GM18505 (cell line): Measurements from ENCODE around the gene C3orf18.

Source experiments
- ATAC-seq: cut with Tn5 transposase; IDR thresholded peaks from one replicate; pipeline ENCODE4 v1.9.1; 2021; ENCODE audit not compliant: unreplicated experiment
- POLR2A ChIP-seq: IDR thresholded peaks from 4 replicates; pipeline ENCODE4 v1.6.1; 2011; ENCODE audit warnings: borderline replicate concordance; ENCODE audit not compliant: insufficient read depth, insufficient read length; ENCODE audit errors: extremely low read depth

C3orf18 gene

DNA sequence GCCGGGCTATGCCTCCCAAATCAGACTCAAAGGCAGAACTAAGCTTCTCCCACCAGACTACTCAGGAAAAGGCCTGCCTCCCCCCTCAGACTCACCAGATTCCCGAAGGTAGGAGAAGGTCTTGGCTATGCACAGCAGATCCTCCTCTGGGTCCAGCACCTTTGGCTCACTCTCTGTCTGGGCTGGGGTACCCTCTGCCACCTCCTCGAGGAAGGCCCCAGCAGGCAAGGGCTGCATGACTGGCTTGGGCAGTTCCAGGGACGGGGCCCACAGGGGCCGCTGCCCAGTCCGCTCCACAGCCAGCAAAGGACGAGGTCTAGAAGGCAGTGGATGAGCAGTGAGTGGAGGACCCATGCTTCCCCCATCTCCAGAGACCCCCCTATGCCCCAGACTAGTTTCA, 40.7 kb upstream of the C3orf18 start:
- no peak for ATAC-seq
- no peak for TF ChIP-seq POLR2A

DNA sequence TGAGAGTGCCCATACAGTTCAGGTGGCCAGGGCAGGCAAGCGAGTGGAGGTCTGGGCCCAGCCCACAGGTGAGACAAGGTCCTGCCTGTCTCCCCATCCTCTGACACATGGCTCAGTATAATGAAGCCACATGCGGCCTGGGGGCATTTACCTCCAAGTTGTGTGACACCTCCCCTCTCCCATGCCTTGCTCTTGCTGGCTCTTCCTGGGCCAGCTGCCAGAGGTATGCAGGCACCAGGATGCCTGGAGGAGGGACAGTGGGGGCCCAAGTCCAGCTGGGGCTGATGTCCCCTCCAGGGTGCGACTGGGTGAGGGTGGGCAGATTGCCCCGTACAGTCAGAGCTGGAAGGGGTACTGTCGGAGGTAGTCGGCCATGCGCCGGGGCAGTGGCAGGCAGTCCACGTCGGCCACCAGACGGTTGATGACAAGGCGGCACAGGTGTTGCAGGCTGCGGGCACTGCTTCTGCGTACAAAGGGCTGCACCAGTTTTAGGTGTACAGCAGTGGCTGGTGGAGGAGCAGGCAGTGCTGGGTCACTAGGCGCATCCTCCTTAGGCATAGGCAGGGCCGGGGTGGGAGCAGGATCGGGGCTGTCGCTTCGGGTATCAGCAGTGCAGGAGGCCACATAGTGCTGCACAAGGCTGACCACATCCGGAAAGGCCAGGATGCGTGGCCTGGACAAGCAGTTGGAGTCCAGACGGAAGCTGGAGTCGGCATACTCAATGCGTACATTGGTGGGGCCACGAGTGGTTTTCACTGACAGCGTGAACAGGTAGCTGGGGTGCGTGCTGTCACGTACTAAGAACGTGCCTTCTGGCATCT, 39.9 kb upstream of the C3orf18 start:
- TF ChIP-seq POLR2A, result no peak
- no peak for ATAC-seq

DNA sequence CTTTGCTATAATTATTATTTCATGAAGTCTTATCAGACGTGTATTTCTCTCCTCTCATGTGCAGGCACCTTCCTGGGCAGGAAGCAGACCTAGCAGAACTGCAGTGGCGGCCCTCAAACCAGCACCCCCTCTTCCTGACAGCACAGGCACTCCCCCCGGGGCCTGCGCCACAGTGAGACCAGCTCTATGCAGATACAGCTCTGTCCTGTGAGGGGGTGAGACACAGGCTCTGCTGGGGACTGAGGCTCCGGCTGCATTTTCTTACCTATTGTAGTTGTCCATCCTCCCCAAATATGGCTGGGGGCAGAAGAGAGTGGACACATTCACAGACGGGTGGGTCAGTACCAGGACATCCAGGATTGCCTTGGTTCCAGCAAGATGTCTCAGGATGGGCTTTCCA, 39.0 kb upstream of the C3orf18 start:
- ATAC-seq, result no peak
- no peak for TF ChIP-seq POLR2A

DNA sequence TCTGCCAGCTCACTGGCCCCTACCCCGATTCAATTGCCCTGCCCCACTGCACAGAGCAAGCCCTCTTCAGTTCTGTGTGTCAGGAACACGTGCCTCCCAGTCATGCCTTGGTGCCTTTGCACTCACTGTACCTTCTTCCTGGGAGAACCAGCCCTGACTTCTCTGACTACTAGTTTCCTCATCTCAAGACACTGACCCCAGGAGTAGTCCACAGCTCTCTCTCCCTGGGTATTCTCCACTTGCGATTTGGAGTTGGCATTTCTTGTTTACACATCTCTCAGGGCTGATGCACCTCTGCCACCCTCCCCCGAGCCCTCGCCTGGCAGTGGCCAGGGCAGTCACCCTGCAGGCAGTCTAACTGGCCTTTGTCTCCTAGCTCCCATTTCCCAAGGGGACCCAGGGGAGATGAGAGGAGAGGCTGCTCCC, 38.4 kb upstream of the C3orf18 start:
- no peak for TF ChIP-seq POLR2A

DNA sequence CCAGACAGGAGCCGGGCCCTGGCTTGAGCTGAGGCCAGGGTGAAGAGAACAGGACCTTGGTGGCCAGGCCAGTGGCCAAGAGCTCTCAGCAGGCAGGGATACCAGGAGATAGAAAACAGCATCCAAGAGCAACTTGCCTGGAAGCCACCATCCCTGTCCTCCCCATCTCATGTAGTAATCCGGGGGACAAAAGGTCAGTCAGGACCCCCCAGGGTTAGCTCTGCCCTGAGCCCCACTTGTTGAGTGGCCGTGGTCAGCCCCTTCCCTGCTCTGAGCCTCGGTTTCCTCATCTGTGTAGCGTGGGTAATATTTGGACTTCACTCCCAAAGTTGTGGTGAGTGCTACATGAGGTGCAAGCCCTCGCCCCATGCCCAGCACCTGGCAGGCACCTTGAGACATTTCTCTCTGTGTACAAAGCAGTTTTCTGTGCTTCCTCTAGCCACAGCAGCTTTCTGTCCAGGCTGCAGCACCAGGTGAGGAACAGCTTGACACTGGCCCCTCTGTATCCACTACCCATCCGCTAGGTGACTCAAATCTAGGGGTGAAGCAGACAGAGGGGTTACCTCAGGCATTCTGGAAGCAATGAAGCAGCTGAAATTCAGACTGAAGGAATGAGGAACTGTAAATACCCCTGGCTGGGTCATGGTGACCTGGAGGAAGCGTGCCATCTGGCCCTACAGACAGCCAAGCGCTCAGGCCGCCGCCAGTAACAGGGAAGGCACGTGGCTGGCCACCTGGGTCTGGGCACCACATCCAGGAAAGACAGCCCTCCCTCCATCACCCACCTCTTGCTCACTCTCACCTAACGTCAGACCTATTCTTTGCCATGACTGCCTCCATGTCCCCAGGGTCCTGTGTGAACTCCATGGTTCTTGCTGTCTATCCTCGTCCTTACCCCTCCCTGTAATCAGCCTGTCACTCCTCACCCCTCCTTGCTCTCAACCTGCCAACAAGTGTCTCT, 37.4 kb upstream of the C3orf18 start:
- TF ChIP-seq POLR2A, result no peak
- no peak for ATAC-seq

More for the DNA sequence above, 38.4 kb upstream of the C3orf18 start:
- no peak for ATAC-seq

DNA sequence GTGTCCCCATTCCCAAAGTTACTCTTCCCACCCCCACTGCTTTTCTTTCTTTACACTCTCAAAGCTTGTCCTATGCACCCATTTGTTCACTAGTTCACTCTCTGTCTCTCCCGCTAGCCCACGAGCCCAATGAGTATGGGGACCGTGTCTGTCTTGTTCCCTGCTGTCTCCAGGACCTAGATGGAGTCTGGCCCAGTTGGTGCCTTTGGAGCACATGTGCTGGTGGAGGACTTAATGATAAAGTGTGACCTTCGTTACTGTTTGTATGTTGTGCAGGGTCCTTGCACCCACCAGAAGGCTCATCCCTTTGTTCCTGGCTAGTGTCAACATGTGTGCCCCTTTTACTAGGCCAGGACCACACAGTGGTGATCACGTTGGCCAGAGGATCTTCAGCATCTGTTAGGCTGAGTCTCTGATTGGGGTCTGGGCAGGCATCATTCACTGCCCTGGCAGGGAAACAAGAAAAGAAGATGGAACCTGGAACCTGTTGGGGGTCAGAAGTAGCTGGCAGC, 36.6 kb upstream of the C3orf18 start:
- ATAC-seq, result no peak
- no peak for TF ChIP-seq POLR2A

DNA sequence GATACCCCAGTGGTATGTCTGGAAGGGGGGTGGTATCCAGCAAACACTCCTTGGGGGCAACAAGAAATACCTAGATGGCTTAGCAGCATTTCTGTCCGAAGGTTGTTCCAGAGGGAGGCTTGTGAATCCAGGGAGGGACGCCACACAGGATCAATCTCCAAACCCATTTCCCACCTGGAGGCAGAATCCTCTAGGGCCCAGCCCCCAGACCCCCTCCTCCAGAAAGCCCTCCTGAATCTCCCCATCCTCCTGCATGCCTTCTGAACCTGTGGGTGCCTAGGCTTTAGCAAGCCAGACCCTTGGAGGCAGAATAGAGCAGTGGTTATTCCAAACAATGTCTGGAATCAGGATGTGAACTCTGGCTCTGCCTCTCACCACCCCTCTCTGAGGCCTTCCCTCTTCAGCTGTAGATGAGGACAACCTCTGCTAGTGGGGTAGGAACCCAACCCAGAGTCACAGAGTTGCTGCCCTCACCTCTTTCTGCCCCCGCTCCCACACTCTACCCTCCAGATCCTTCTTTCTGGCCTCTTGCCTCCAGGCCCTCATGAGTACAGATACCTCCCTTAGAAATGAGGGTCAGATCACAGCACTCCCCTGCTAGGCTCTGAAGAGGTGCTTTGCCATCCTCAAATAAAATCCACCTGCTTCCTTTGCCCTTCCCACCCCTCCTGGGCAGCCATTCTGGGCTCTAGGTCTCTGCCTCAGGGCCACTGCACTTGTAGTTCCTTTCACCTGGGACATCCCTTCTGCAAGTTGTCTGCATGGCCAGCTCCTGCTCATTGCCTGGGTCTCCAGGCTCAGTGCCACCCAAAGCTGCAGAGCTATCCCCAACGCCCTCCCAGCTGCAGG, 35.9 kb upstream of the C3orf18 start:
- TF ChIP-seq POLR2A, result no peak
- no peak for ATAC-seq

DNA sequence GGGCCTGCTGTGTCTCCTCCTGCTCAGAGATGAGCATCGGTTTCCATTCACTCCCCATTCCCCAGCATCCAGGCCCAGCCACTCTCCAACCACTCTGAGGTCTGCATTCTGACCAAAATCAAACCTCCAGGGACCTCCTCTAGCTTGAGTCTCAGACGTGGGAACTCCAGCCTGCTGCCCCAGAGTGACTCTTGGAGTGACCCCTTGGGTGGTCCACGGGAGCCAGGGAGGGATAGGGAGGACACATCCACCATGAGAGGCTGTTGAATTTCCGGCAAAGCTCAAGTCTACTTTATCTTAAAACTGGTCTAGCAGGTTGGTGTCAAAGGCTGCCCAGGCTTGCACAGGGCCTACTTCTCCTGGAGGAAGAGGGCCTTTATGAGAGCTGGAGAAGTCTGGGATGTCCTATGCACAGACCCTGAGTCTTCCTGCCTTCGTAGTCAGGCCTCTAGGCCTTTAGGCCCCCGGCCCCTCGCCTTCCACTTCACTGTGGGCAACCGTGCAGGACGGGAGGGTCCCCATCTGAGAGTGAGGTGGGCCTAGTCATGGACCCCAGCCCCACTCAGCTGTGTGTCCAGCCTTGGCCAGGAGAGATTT, 35.1 kb upstream of the C3orf18 start:
- ATAC-seq, result no peak
- no peak for TF ChIP-seq POLR2A

DNA sequence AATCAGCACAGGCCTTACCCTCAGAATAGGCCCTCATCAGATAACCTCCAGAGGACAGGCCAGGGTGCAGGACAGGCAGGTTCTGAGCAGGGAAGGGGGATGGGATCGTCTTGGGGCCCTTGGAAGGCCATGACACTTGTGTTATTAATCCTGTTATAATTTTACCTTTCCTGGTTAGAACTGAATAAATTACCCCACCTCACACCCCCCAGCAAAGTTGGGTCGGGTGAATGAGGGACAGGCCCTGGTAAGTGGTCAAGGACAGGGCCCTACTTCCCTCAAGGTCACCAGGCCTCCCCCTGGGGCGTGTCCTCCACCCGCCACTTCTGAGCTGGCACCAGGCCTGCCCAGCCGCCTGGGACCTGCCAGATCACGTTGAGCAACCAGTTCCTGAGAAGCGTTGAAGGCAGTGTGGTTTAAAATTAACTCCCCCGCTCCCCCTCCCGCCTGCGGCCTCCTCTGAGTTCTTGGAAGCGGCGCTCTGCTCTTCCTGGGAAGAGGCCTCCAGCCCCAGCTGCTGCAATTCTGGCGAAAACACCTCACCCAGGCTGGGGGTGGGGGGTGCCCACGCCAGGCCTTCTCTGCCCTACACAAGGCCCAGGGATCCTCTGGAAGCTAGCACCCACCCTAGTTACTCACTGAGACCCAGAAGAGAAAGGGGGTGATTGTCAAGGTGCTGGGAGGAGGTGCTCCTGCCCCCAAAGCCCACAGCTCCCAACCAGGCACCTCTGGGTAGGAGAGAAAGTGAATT, 33.5 kb upstream of the C3orf18 start:
- ATAC-seq, result no peak
- no peak for TF ChIP-seq POLR2A

DNA sequence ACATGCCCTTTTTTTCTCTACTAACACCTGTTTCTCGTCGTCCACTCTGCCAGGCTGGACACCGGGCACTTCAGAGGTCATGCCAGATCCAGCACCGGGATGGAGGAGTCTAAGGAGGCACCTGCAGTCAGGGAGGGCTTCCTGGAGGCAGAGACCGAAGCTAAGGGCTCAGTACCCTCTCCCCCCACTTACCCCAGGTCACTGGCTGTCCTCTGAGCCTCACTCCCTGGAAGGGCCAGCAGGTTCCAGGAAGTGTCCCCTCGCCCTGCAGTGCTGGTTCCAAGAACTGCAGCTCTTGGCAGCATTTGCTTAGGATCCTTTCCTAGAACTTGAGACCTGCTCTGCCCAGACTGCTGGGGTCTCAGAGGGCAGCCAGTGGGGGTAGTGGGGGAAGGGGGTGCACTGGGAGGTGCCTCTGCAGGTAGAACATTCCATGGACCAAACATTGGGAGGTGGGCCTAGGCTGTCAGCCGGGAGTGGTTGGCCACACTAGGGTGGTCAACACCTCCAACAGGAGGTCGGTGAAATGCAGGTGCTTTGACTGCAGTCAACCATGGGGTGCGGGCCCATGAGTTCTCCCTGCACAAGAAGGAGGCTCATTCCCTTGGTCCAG, 32.7 kb upstream of the C3orf18 start:
- no peak for ATAC-seq

DNA sequence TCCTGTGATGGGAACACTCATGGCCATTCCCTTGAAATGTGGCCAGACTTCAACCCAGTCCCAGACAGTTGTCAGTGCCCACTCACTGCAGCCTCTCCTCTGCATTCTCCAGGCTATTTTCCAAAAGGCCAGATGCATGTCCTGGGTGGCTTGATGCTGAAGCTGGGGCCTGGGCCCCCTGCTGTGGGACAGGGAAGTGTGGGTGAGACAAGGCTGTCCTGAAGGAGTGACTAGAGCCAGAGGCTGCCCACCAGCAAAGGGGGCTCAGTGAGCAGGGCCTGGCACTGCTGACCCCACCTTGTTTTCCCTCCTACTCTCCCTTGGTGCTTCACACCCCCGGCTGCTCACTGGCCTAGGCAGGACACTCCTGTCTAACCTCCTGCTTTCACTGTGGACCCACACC, 32.2 kb upstream of the C3orf18 start:
- no peak for ATAC-seq
- TF ChIP-seq POLR2A, result no peak

More for the DNA sequence above, 32.7 kb upstream of the C3orf18 start:
- TF ChIP-seq POLR2A, result no peak
